Activated naive CD8-positive, alpha-beta T cell treated with anti-CD3 and anti-CD28 coated beads, Interleukin-2, amount 50 U/mL, for 24 hours (primary cell): ENCODE measurements around the gene SH3TC2.

Experiments used
- ATAC-seq: fragments of 150-1000 bp; cut with Tn5 transposase; one replicate; pipeline ENCODE4 v1.10.0; 2021
- DNase-seq: peaks from one replicate; pipeline ENCODE4 v3.0.0; 2021
- H3K27ac Mint-ChIP-seq: one replicate; pipeline ENCODE4 v1.8.0; 2021; ENCODE audit warnings: mild to moderate bottlenecking, mixed read lengths
- H3K27me3 Mint-ChIP-seq: one replicate; pipeline ENCODE4 v1.8.0; 2021; ENCODE audit warnings: mixed read lengths
- H3K36me3 Mint-ChIP-seq: one replicate; pipeline ENCODE4 v1.8.0; 2021; ENCODE audit warnings: low read depth, mixed read lengths
- H3K4me1 Mint-ChIP-seq: one replicate; pipeline ENCODE4 v1.8.0; 2021; ENCODE audit warnings: mixed read lengths
- H3K4me3 Mint-ChIP-seq: one replicate; pipeline ENCODE4 v1.8.0; 2021; ENCODE audit warnings: mild to moderate bottlenecking, moderate library complexity, mixed read lengths
- H3K9me3 Mint-ChIP-seq: one replicate; pipeline ENCODE4 v1.8.0; 2021; ENCODE audit warnings: mixed read lengths

SH3TC2 gene

GRCh38 chr5:149072791-149073190 lies 9.9 kb upstream of the SH3TC2 start:
- DNase-seq (no peak), ATAC-seq (no peak)
- no peak overlapping the region for H3K27ac Mint-ChIP-seq
- no peaks in the 10 kb centered on the region for H3K4me1 Mint-ChIP-seq
- no peak overlapping the region for H3K4me3 Mint-ChIP-seq
- no peaks in the 10 kb centered on the region for H3K36me3 Mint-ChIP-seq
- H3K9me3 Mint-ChIP-seq = peaks cover 4% of the 10 kb centered on the region
- peaks cover 4% of the 10 kb centered on the region for H3K27me3 Mint-ChIP-seq

DNA sequence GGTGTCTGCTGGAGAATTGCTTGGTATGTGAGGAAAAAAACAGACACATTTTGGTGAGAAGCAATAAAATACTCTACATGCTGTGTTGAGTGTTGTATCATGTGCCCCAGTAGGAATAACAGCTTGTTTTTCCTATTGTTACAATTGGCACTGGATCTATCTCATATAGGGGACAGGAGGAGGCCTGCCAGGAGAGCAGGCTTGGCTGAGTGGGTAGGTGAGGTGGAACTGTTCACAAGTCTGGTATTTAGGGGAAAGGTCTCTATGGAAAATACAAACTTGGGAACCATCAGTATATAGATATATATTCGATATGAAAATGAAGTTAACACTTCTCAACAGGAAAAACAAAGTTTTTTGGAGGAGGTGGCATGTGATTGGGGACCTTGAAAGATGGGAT lies 9.5 kb upstream of the SH3TC2 start:
- no peaks in the 10 kb centered on the region for H3K36me3 Mint-ChIP-seq
- DNase-seq (no peak), ATAC-seq (no peak)
- no peak overlapping the region for H3K27ac Mint-ChIP-seq
- peaks cover 4% of the 10 kb centered on the region for H3K27me3 Mint-ChIP-seq
- H3K9me3 Mint-ChIP-seq = peaks cover 4% of the 10 kb centered on the region
- H3K4me1 Mint-ChIP-seq = no peaks in the 10 kb centered on the region
- no peak overlapping the region for H3K4me3 Mint-ChIP-seq

DNA sequence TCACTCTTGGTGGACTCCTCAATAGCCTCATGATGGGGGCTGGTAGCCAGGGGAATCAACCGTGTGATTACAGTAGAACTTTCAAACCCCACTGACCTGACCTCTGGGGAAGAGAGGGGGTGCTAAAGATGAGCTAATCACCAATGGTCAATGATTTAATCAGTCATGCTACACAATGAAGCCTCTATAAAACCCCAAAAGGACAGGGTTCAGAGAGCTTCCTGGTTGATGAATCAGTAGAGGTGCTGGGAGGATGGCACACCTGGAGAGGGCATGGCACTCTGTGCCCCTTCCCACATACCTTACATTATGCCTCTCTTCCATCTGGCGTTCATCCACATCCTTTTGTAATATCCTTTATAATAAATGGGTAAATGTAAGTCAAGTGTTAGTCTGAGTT lies 8.9 kb upstream of the SH3TC2 start:
- H3K36me3 Mint-ChIP-seq = no peaks in the 10 kb centered on the region
- ATAC-seq (no peak), DNase-seq (no peak)
- H3K9me3 Mint-ChIP-seq = peaks cover 5% of the 10 kb centered on the region
- H3K27ac Mint-ChIP-seq = no peak overlapping the region
- H3K4me1 Mint-ChIP-seq = no peaks in the 10 kb centered on the region
- no peak overlapping the region for H3K4me3 Mint-ChIP-seq
- H3K27me3 Mint-ChIP-seq = peaks cover 2% of the 10 kb centered on the region

DNA sequence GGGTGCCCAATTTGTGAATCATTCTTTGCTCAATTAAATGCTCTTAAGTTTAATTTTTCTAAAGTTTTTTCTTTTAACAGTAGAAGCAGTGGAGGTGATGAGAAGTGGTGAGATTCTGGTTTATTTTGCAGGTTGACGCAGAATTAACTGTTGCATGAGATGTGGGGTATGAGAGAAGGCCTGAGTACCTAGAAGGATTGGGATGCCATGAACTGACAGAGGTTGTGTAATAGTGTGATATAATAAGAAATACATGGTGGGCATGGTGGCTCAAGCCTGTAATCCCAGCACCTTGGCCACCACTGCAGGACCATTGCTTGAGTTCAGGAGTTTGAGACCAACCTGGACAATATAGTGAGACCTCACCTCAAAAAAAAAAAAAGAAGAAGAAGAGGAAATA lies 8.4 kb upstream of the SH3TC2 start:
- Mint-ChIP-seq H3K9me3 (peaks cover 10% of the 10 kb centered on the region), H3K27ac (no peak overlapping the region), H3K4me1 (no peaks in the 10 kb centered on the region), H3K36me3 (no peaks in the 10 kb centered on the region), H3K4me3 (no peak overlapping the region), H3K27me3 (peaks cover 2% of the 10 kb centered on the region)
- DNase-seq (no peak), ATAC-seq (no peak)

DNA sequence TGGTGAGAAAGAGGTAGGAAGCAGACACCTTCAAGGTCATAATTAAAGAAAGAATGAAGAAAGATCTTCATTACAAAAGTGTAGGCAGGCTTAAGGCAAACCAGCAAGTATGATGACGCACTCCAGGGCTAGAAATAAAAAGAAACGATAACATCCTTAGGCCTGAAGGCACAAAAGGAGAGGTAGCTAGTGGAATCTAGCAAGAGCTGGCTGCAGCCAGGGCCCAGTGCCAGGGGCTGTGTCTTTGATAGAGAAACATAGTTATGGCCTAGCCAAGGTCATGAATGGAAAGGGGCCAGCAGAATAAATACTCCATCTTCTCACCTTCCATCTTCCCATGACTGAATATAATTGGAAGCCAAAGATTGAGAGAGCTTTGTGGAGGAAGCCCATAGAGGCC lies 6.8 kb upstream of the SH3TC2 start:
- Mint-ChIP-seq H3K4me3 (no peak overlapping the region), H3K27ac (no peak overlapping the region), H3K27me3 (peaks cover 2% of the 10 kb centered on the region), H3K36me3 (no peaks in the 10 kb centered on the region), H3K4me1 (no peaks in the 10 kb centered on the region), H3K9me3 (peaks cover 5% of the 10 kb centered on the region)
- no peak for ATAC-seq
- no peak for DNase-seq

- no peak overlapping the region for H3K4me3 Mint-ChIP-seq
- no peaks in the 10 kb centered on the region for H3K27me3 Mint-ChIP-seq
- H3K36me3 Mint-ChIP-seq = no peaks in the 10 kb centered on the region
- H3K27ac Mint-ChIP-seq = no peak overlapping the region
- H3K9me3 Mint-ChIP-seq = peaks cover 5% of the 10 kb centered on the region
- H3K4me1 Mint-ChIP-seq = no peaks in the 10 kb centered on the region
- ATAC-seq (no peak), DNase-seq (no peak)
These were observed 1.1 kb upstream of the SH3TC2 start for GRCh38 chr5:149063896-149064478.

- Mint-ChIP-seq H3K27me3 (no peaks in the 10 kb centered on the region), H3K36me3 (no peaks in the 10 kb centered on the region), H3K9me3 (peaks cover 5% of the 10 kb centered on the region), H3K4me3 (no peak overlapping the region), H3K4me1 (no peaks in the 10 kb centered on the region), H3K27ac (no peak overlapping the region)
- DNase-seq (no peak), ATAC-seq (no peak)
These were observed 368 bp downstream of the SH3TC2 start for GRCh38 chr5:149062371-149063016.

DNA sequence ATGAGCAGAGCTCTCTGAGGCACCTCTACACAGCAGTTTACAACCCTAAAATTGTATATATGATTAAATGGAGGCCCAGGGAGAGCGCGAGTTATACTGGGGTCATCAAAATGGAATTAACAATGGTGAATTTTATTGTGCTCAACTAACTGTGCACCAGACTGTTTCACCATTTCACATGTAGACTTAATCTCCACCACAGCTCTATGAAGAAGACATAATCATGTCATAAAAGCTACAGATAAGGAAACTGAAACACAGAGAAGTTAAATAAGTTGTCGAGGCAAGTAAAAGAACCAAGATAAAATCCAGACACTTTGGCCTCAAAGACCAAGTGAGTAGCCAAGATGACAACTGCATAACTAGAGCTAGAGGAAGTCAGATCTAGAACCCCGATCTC lies 1.5 kb downstream of the SH3TC2 start:
- Mint-ChIP-seq H3K4me3 (no peak overlapping the region), H3K9me3 (peaks cover 2% of the 10 kb centered on the region), H3K4me1 (no peaks in the 10 kb centered on the region), H3K27ac (no peak overlapping the region), H3K27me3 (no peaks in the 10 kb centered on the region), H3K36me3 (no peaks in the 10 kb centered on the region)
- DNase-seq (no peak), ATAC-seq (no peak)

DNA sequence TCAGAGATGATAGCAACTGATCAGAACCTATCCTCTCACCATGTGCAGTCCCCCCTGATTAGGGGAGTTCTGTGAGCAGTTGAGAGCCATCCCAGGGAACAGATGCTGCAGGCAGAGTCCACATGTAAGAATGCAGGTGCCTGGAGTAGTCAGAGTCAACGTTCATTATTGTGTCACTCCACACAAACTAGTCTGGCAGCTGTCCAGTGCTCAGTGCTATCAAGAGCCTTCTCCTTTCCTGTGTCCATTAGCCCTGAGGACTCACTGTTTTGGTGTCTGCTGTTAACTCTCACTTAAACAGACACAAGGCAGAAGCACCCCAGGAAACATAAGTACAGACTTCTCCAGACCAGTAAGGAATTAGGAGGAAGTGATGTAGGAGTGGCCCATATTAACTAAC lies 2.5 kb downstream of the SH3TC2 start:
- Mint-ChIP-seq H3K36me3 (no peaks in the 10 kb centered on the region), H3K27me3 (no peaks in the 10 kb centered on the region), H3K4me3 (no peak overlapping the region), H3K9me3 (peaks cover 4% of the 10 kb centered on the region), H3K4me1 (no peaks in the 10 kb centered on the region), H3K27ac (no peak overlapping the region)
- DNase-seq (no peak), ATAC-seq (no peak)

- Mint-ChIP-seq H3K27ac (no peak overlapping the region), H3K36me3 (no peaks in the 10 kb centered on the region), H3K27me3 (no peaks in the 10 kb centered on the region), H3K4me3 (no peak overlapping the region), H3K4me1 (no peaks in the 10 kb centered on the region), H3K9me3 (peaks cover 4% of the 10 kb centered on the region)
- ATAC-seq = no peak
- no peak for DNase-seq
These were observed 6.2 kb downstream of the SH3TC2 start for GRCh38 chr5:149056616-149057165.

DNA sequence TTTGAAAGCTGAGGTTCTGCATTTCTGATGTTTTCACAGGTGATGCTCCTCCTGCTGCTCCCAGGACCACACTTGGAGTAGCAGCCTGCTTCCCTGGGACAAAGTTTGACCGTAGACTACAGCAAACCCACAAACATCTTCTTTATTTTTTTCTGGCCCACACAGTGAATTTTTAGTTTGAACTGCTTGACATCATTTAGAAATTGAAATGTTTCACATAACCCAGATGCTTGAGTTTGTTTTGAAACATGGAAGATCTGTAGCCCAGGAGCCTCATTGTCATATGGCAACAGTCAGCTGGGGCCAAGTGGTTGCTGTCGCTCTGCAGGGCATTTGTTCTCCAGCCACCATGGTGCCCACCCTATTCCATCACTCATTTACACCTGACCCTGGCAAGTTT lies 8.4 kb downstream of the SH3TC2 start:
- no peaks in the 10 kb centered on the region for H3K27me3 Mint-ChIP-seq
- no peak overlapping the region for H3K27ac Mint-ChIP-seq
- H3K9me3 Mint-ChIP-seq = peaks cover 4% of the 10 kb centered on the region
- no peaks in the 10 kb centered on the region for H3K4me1 Mint-ChIP-seq
- H3K36me3 Mint-ChIP-seq = no peaks in the 10 kb centered on the region
- no peak overlapping the region for H3K4me3 Mint-ChIP-seq
- ATAC-seq (no peak), DNase-seq (no peak)

DNA sequence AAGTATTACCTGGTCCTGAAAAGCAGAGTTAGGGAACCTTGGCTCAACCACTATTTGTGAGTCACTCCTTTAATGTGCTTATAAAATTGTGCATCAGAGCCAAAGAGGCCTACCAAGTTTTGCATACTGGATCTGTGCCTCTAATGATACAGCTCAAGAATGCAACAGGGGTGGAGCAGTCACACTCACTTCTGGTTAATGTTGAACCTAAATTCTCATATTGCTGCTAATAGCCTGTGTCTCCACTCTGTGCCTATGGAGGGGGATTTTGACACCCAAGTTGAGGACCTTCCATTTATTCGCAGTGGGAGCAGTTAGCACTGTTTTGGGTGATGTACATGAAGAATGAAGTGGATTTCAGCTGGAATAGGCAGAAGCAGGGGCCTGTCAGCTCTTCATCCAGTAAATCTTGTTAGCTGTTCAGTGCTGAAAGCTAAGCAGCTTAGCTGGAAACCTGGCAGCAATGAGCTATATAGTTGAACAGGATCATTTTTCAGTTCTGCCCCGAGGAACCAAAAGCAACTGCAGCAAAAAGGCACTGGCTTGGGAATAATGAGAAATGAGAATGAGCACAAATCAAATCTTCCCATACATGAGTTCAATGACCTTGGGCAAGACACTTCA lies 9.7 kb downstream of the SH3TC2 start:
- DNase-seq (no peak), ATAC-seq (no peak)
- Mint-ChIP-seq H3K4me3 (no peak overlapping the region), H3K4me1 (no peaks in the 10 kb centered on the region), H3K27me3 (no peaks in the 10 kb centered on the region), H3K27ac (no peak overlapping the region), H3K36me3 (no peaks in the 10 kb centered on the region), H3K9me3 (peaks cover 4% of the 10 kb centered on the region)

DNA sequence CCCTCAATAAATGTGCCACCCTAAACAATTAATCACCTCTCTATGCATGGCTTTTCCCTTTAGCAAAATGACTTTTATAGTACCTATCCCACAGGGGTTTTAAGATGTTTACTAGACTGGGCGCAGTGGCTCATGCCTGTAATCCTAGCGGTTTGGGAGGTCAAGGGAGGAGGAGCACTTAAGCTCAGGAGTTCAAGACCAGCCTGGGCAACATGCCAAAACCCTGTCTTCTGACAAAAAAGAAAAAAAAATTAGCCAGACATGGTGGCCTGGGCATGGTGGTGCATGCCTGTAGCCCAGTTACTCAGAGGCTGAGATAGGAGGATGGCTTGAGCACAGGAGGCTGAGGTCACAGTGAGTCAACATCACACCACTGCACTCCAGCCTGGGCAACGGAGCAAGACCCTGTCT lies 13.5 kb downstream of the SH3TC2 start:
- H3K4me1 Mint-ChIP-seq = no peaks in the 10 kb centered on the region
- no peak overlapping the region for H3K4me3 Mint-ChIP-seq
- ATAC-seq = no peak

DNA sequence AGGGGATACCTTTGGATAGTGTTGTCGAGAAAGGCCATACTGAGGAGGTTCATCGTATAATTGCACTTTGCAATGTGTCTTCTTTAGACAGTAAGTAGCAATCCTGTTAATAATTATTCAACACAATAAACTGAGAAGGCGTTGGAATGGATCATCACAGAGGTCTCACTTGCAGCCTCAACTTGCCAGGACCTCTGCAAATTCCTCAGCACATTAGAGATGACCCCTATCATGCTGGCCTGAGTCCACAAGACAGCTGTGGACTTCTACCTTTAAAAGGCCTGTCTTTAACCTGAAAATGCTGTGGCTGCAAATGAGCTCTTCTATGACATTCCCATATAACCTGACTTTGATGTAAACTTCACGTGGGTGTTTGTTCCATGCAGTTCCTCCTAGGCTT lies 14.1 kb downstream of the SH3TC2 start:
- no peak overlapping the region for H3K27ac Mint-ChIP-seq
- H3K9me3 Mint-ChIP-seq = no peaks in the 10 kb centered on the region
- H3K27me3 Mint-ChIP-seq = no peaks in the 10 kb centered on the region
- DNase-seq (no peak), ATAC-seq (no peak)
- no peak overlapping the region for H3K4me3 Mint-ChIP-seq
- no peaks in the 10 kb centered on the region for H3K4me1 Mint-ChIP-seq
- H3K36me3 Mint-ChIP-seq = no peaks in the 10 kb centered on the region

More for the DNA sequence above, 13.5 kb downstream of the SH3TC2 start:
- Mint-ChIP-seq H3K36me3 (no peaks in the 10 kb centered on the region), H3K27ac (no peak overlapping the region), H3K9me3 (no peaks in the 10 kb centered on the region), H3K27me3 (no peaks in the 10 kb centered on the region)
- no peak for DNase-seq

DNA sequence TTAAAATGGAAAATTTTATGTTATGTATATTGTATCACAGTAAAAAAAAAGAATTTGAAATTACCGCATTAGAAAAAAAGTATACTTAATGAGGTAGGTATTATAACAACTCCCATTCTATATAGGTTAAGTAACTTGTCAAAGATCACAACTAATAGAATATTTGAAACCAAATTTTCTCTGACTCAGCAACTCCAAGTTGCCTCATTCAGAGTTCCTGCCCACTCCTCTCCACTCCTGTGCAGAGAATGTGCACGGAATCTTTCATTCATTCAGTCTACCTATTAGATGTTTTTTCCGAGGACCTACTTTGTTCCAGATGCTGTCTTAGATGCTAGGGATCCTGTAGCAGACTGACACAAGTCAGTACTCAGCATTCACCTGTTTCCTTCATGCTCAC lies 15.4 kb downstream of the SH3TC2 start:
- H3K27ac Mint-ChIP-seq = no peak overlapping the region
- ATAC-seq (no peak), DNase-seq (no peak)
- no peaks in the 10 kb centered on the region for H3K4me1 Mint-ChIP-seq
- no peaks in the 10 kb centered on the region for H3K27me3 Mint-ChIP-seq
- H3K4me3 Mint-ChIP-seq = no peak overlapping the region
- no peaks in the 10 kb centered on the region for H3K9me3 Mint-ChIP-seq
- H3K36me3 Mint-ChIP-seq = no peaks in the 10 kb centered on the region
